Measurements from ENCODE around the gene PUSL1. TPM values are rescaled to one million over a fixed set of nuclear protein-coding genes. Genes with fewer than 3 reads are reported as not detected.

Gene PUSL1
- total RNA-seq, 2 donors from 2014 or later = 21.7 to 23.8 TPM

DNA sequence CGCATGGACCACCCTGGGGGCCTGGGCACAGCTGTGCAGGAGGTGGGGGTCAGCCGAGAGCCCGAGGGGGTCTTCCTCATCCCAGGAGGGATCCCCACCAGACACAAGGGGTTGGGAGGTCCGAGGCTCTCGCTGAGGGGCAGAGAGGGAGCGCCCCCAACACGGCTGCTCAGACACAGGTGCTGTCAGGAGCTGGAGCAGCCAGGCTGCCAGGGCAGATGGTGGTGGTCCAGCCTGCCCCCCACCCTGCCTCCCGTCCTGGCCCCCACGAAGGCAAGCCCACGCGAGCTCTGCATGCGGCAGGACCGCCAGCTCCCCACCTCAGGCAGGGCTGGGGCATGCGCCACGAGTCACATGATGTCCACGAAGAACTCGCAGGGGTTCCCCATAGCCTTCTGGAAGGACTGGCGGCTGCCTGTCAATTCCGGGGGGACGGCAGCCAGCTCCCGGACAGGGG lies 27.4 kb downstream of the PUSL1 start:
- Mint-ChIP-seq H3K36me3 (ENCODE audit: low read depth) (peaks cover 18% of the 10 kb centered on the region), H3K4me3 (no peak overlapping the region), H3K4me1 (no peaks in the 10 kb centered on the region), H3K27me3 (ENCODE audit: insufficient read depth) (no peaks in the 10 kb centered on the region), H3K27ac (no peak overlapping the region), H3K9me3 (no peaks in the 10 kb centered on the region)
- no peak overlapping the region for H3K4me3 ChIP-seq (ENCODE audit: low read length)
- WGBS, 2 experiments (ENCODE audit: insufficient coverage in 1 of 2, insufficient read length in 1 of 2) = 95 to 96% methylated on average over 10 to 21 of the region's 21 CpGs
- H3K9ac ChIP-seq (ENCODE audit: extremely low read depth, low read length, poor library complexity, severe bottlenecking) = no peak overlapping the region
- H3K9me3 ChIP-seq (ENCODE audit: control insufficient read depth, low read length) = no peaks in the 10 kb centered on the region
- no peaks in the 10 kb centered on the region for H3K27me3 ChIP-seq (ENCODE audit: control insufficient read depth, insufficient read depth, low read length, poor library complexity, severe bottlenecking)
- H3K27ac ChIP-seq (ENCODE audit: low read depth, low read length) = no peak overlapping the region
- peaks cover 12% of the 10 kb centered on the region for H3K36me3 ChIP-seq (ENCODE audit: control insufficient read depth, insufficient read depth, low read length)
- TF ChIP-seq, protein P1, sequence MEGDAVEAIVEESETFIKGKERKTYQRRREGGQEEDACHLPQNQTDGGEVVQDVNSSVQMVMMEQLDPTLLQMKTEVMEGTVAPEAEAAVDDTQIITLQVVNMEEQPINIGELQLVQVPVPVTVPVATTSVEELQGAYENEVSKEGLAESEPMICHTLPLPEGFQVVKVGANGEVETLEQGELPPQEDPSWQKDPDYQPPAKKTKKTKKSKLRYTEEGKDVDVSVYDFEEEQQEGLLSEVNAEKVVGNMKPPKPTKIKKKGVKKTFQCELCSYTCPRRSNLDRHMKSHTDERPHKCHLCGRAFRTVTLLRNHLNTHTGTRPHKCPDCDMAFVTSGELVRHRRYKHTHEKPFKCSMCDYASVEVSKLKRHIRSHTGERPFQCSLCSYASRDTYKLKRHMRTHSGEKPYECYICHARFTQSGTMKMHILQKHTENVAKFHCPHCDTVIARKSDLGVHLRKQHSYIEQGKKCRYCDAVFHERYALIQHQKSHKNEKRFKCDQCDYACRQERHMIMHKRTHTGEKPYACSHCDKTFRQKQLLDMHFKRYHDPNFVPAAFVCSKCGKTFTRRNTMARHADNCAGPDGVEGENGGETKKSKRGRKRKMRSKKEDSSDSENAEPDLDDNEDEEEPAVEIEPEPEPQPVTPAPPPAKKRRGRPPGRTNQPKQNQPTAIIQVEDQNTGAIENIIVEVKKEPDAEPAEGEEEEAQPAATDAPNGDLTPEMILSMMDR (conservative IDR thresholded peaks at IDR 0.05) = no peak
- DNase-seq = no peak
- H3K4me1 ChIP-seq (ENCODE audit: control insufficient read depth, insufficient read depth, low read length) = no peaks in the 10 kb centered on the region

- WGBS, 2 experiments (ENCODE audit: insufficient coverage in 1 of 2, insufficient read length in 1 of 2) = 95 to 97% methylated on average over 4 to 26 of the region's 26 CpGs
- Histone ChIP-seq H3K27ac (ENCODE audit: low read depth, low read length) (no peak overlapping the region), H3K36me3 (ENCODE audit: control insufficient read depth, insufficient read depth, low read length) (peaks cover 18% of the 10 kb centered on the region), H3K4me1 (ENCODE audit: control insufficient read depth, insufficient read depth, low read length) (no peaks in the 10 kb centered on the region), H3K9ac (ENCODE audit: extremely low read depth, low read length, poor library complexity, severe bottlenecking) (no peak overlapping the region), H3K4me3 (ENCODE audit: low read length) (no peak overlapping the region), H3K27me3 (ENCODE audit: control insufficient read depth, insufficient read depth, low read length, poor library complexity, severe bottlenecking) (no peaks in the 10 kb centered on the region), H3K9me3 (ENCODE audit: control insufficient read depth, low read length) (no peaks in the 10 kb centered on the region)
- H3K4me1 Mint-ChIP-seq = no peaks in the 10 kb centered on the region
- H3K27ac Mint-ChIP-seq = no peak overlapping the region
- DNase-seq = no peak
- peaks cover 24% of the 10 kb centered on the region for H3K36me3 Mint-ChIP-seq (ENCODE audit: low read depth)
- H3K4me3 Mint-ChIP-seq = no peak overlapping the region
- TF ChIP-seq, protein P1 (conservative IDR thresholded peaks at IDR 0.05) = no peak
- H3K9me3 Mint-ChIP-seq = no peaks in the 10 kb centered on the region
- H3K27me3 Mint-ChIP-seq (ENCODE audit: insufficient read depth) = no peaks in the 10 kb centered on the region
These were observed 28.0 kb downstream of the PUSL1 start for GRCh38 chr1:1336446-1336845.

DNA sequence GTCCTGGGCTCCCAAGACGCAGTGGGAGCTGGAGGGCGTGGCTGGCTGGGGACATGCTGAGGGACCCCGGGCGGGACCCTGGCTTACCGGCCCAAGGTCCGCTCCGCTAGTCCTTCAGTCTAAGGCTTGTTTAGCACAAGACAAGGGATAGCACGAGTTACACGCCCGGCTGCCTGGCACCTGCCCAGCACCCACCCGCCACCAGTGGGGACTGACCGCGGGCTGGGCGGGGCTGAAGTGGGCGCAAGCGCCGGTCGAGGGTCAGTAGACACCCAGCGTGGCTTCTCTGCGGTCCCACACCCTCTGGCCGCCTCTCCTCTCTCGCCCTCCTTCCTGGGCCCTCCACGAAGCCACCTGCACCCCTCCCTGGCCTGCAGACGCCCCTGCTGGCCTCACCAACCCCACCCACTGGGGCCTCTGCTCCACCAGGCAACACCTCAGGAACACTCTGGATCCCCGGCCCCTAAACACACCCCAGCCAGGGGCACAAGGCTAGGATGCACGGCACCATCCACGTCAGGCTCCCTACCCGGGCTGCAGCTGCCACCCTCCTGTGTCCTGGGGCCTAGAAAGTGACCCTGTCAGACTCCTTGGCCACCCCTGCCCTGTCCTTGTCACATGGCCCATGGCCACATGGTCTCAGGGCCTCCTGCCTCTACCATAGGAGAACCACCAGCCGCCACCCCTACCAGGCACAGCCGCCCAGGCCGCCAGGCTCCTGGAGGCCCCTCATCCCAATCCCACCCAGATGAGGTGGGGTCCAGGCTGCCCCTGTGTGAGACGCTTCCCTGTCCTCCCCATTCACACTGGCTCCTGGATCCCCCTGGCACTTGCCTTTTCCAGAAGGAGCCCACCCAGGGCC lies 28.8 kb downstream of the PUSL1 start:
- WGBS, 2 experiments (ENCODE audit: insufficient coverage in 1 of 2, insufficient read length in 1 of 2) = 96 to 98% methylated on average over 24 to 32 of the region's 32 CpGs
- Histone ChIP-seq H3K4me3 (ENCODE audit: low read length) (no peak overlapping the region), H3K9ac (ENCODE audit: extremely low read depth, low read length, poor library complexity, severe bottlenecking) (no peak overlapping the region), H3K27ac (ENCODE audit: low read depth, low read length) (no peak overlapping the region), H3K9me3 (ENCODE audit: control insufficient read depth, low read length) (no peaks in the 10 kb centered on the region), H3K36me3 (ENCODE audit: control insufficient read depth, insufficient read depth, low read length) (peaks cover 19% of the 10 kb centered on the region), H3K27me3 (ENCODE audit: control insufficient read depth, insufficient read depth, low read length, poor library complexity, severe bottlenecking) (no peaks in the 10 kb centered on the region), H3K4me1 (ENCODE audit: control insufficient read depth, insufficient read depth, low read length) (no peaks in the 10 kb centered on the region)
- Mint-ChIP-seq H3K9me3 (no peaks in the 10 kb centered on the region), H3K4me1 (no peaks in the 10 kb centered on the region), H3K27ac (no peak overlapping the region), H3K27me3 (ENCODE audit: insufficient read depth) (no peaks in the 10 kb centered on the region), H3K4me3 (no peak overlapping the region), H3K36me3 (ENCODE audit: low read depth) (peaks cover 24% of the 10 kb centered on the region)
- DNase-seq = no peak
- TF ChIP-seq, protein P1 (conservative IDR thresholded peaks at IDR 0.05) = no peak
